ENCODE data around the gene ZFHX3. TPM values are rescaled to one million over a fixed set of nuclear protein-coding genes. Genes with fewer than 3 reads are reported as not detected.

Gene ZFHX3
- polyA plus RNA-seq, 1 donor (not counting 4 experiments of a cell fraction or from before 2014, with no cell fraction given): 1.2 TPM

- Histone ChIP-seq H3K36me3 (ENCODE audit: control insufficient read depth in 2 of 2, extremely low read depth in 1 of 2, insufficient read depth in 2 of 2, low read length in 2 of 2) (no peaks in the 10 kb centered on the region), H3K79me2 (ENCODE audit: control insufficient read depth, insufficient read depth, low read length) (no peaks in the 10 kb centered on the region), H2AFZ (ENCODE audit: control insufficient read depth, low read length) (no peak overlapping the region), H3K4me2 (ENCODE audit: control insufficient read depth, extremely low read depth, insufficient read depth, low read depth, low read length) (peak overlapping the region; percentile 70), H3K27me3 (ENCODE audit: control insufficient read depth, extremely low read depth, insufficient read depth, low read length) (peaks cover 25% of the 10 kb centered on the region), H3K9me3 (ENCODE audit: control insufficient read depth, low read depth, low read length) (no peaks in the 10 kb centered on the region), H3K4me3 (ENCODE audit: control insufficient read depth in 2 of 3, extremely low read depth in 1 of 3, insufficient read depth in 2 of 3, low read depth in 1 of 3, low read length in 3 of 3) (peak overlapping the region in 2 of 3 experiments; percentile 7 to 30), H3K27ac (ENCODE audit: control insufficient read depth, insufficient read depth, low read length) (no peak overlapping the region), H3K4me1 (ENCODE audit: control insufficient read depth, extremely low read depth, insufficient read depth, low read length) (peaks cover 7% of the 10 kb centered on the region), H3K9ac (ENCODE audit: control insufficient read depth, extremely low read depth, insufficient read depth, low read length) (no peak overlapping the region), H3K9me1 (ENCODE audit: control insufficient read depth, extremely low read depth, insufficient read depth, low read length) (no peaks in the 10 kb centered on the region), H4K20me1 (ENCODE audit: control insufficient read depth, extremely low read depth, insufficient read depth, low read length) (peaks cover 18% of the 10 kb centered on the region)
- peak; percentile 42 for DNase-seq (ENCODE audit: low read depth, low spot score)
- TF ChIP-seq EZH2 (IDR thresholded peaks at IDR 0.05; ENCODE audit: low read length) (no peak), CTCF (optimal IDR thresholded peaks at IDR 0.05 in 1 of 3, IDR thresholded peaks at IDR 0.05 in 1 of 3, conservative IDR thresholded peaks at IDR 0.05 in 1 of 3; ENCODE audit: extremely low read depth in 1 of 3, insufficient read depth in 2 of 3, low read length in 3 of 3) (no peak)
- dilution Hi-C loops (cut with MboI; ENCODE audit: extremely low pct_ligation_motif_present, low sequenced_read_pairs): no loop called here
- FAIRE-seq: no peak
Observed at GRCh38 chr16:72927199-72928089, 120.5 kb downstream of the ZFHX3 start.

GRCh38 chr16:72926177-72927070 lies 121.5 kb downstream of the ZFHX3 start:
- H3K27me3 ChIP-seq (ENCODE audit: control insufficient read depth, extremely low read depth, insufficient read depth, low read length): peaks cover 25% of the 10 kb centered on the region
- TF ChIP-seq EZH2 (IDR thresholded peaks at IDR 0.05; ENCODE audit: low read length): no peak
- no peak for TF ChIP-seq CTCF (optimal IDR thresholded peaks at IDR 0.05 in 1 of 3, IDR thresholded peaks at IDR 0.05 in 1 of 3, conservative IDR thresholded peaks at IDR 0.05 in 1 of 3; ENCODE audit: extremely low read depth in 1 of 3, insufficient read depth in 2 of 3, low read length in 3 of 3)
- dilution Hi-C loops (cut with MboI; ENCODE audit: extremely low pct_ligation_motif_present, low sequenced_read_pairs): no loop called here
- no peak overlapping the region for H2AFZ ChIP-seq (ENCODE audit: control insufficient read depth, low read length)
- H3K4me1 ChIP-seq (ENCODE audit: control insufficient read depth, extremely low read depth, insufficient read depth, low read length): peaks cover 7% of the 10 kb centered on the region
- no peak for DNase-seq (ENCODE audit: low read depth, low spot score)
- no peaks in the 10 kb centered on the region for H3K36me3 ChIP-seq (ENCODE audit: control insufficient read depth in 2 of 2, extremely low read depth in 1 of 2, insufficient read depth in 2 of 2, low read length in 2 of 2)
- H3K79me2 ChIP-seq (ENCODE audit: control insufficient read depth, insufficient read depth, low read length): no peaks in the 10 kb centered on the region
- no peak overlapping the region for H3K4me2 ChIP-seq (ENCODE audit: control insufficient read depth, extremely low read depth, insufficient read depth, low read depth, low read length)
- FAIRE-seq: no peak
- H3K27ac ChIP-seq (ENCODE audit: control insufficient read depth, insufficient read depth, low read length): no peak overlapping the region
- no peak overlapping the region for H3K4me3 ChIP-seq (ENCODE audit: control insufficient read depth in 2 of 3, extremely low read depth in 1 of 3, insufficient read depth in 2 of 3, low read depth in 1 of 3, low read length in 3 of 3)
- H3K9ac ChIP-seq (ENCODE audit: control insufficient read depth, extremely low read depth, insufficient read depth, low read length): no peak overlapping the region
- H3K9me1 ChIP-seq (ENCODE audit: control insufficient read depth, extremely low read depth, insufficient read depth, low read length): no peaks in the 10 kb centered on the region
- H3K9me3 ChIP-seq (ENCODE audit: control insufficient read depth, low read depth, low read length): no peaks in the 10 kb centered on the region
- peaks cover 20% of the 10 kb centered on the region for H4K20me1 ChIP-seq (ENCODE audit: control insufficient read depth, extremely low read depth, insufficient read depth, low read length)
